ENCODE measurements around the gene SLC4A8. TPM values are rescaled to one million over a fixed set of nuclear protein-coding genes. Genes with fewer than 3 reads are reported as not detected.

The SLC4A8 gene
- total and polyA plus RNA-seq, 9 of the 15 experiments (the other 6 are each of a cell fraction or from before 2014, with no cell fraction given), result 0.04 to 1.5 (median 0.12) TPM; not detected in 2

- TF ChIP-seq CTCFL (IDR thresholded peaks at IDR 0.05; ENCODE audit: borderline replicate concordance, insufficient read depth, low read depth, low read length, poor library complexity, severe bottlenecking) (peak; percentile 89), ESRRA (IDR thresholded peaks at IDR 0.05; ENCODE audit: borderline replicate concordance, low read depth) (peak; percentile 95), VEZF1 (CRISPR knock-in tag; IDR thresholded peaks at IDR 0.05) (peak; percentile 53), RFX1 (IDR thresholded peaks at IDR 0.05) (peak; percentile 93), NR1H2 (CRISPR knock-in tag; IDR thresholded peaks at IDR 0.05) (peak; percentile 75; the same call in 1 of the 2 replicates), CXXC5 (CRISPR knock-in tag; IDR thresholded peaks at IDR 0.05) (peak; percentile 47), RBM25 (IDR thresholded peaks at IDR 0.05; ENCODE audit: low read depth, low read length, severe bottlenecking) (peak; percentile 95), DMBX1 (CRISPR knock-in tag; IDR thresholded peaks at IDR 0.05; ENCODE audit: borderline replicate concordance) (no peak), NFYB (IDR thresholded peaks at IDR 0.05; ENCODE audit: extremely low read depth, insufficient read length) (peak; percentile 90), RAD21 (CRISPR knock-in tag; conservative IDR thresholded peaks at IDR 0.05 in 1 of 2, IDR thresholded peaks at IDR 0.05 in 1 of 2) (peak; percentile 53 to 70), DEAF1 (CRISPR knock-in tag; IDR thresholded peaks at IDR 0.05) (peak; percentile 43; the same call in 1 of the 2 replicates), ATF1 (CRISPR knock-in tag; IDR thresholded peaks at IDR 0.05) (no peak), ATF1 (tag; IDR thresholded peaks at IDR 0.05) (0 out of 2 replicates have a peak, but pooled peaks have one; percentile 30), FIP1L1 (IDR thresholded peaks at IDR 0.05; ENCODE audit: low read depth, low read length, poor library complexity, severe bottlenecking) (no peak), RREB1 (CRISPR knock-in tag; IDR thresholded peaks at IDR 0.05) (peak; percentile 87)
Observed at GRCh38 chr12:51424662-51425539, at the start of gene SLC4A8 (continued).

Data from K562 (cell line).